Pancreas (tissue), 10 donors: ENCODE results near the gene CASKIN2. TPM values are rescaled to one million over a fixed set of nuclear protein-coding genes. Genes with fewer than 3 reads are reported as not detected.

Experiments
- ATAC-seq, 4 donors: fragments of 200-7000 bp; cut with Tn5 transposase; one replicate each; pipeline versions ENCODE4 v1.8.0 to v1.9.1; 2020; ENCODE audit warnings: mild to moderate bottlenecking in 4 of 4, moderate library complexity in 4 of 4
- DNase-seq, 6 donors: peaks; one replicate each; pipeline ENCODE4 v3.0.0-alpha.2; 2020
- FAIRE-seq: peaks from 2 replicates; lab custom pipeline; 2012; peaks lifted over from hg19 to GRCh38; lab: Jason Lieb, UNC
- H3K27ac ChIP-seq, 4 donors: fragments of 200-600 bp; sonication (generic); 1 replicate in 3 of 4; 2 replicates in 1 of 4; pipeline versions ENCODE4 v1.5.0 to v1.8.0; 2020
- H3K27me3 ChIP-seq, 4 donors: fragments of 200-600 bp; one replicate each; pipeline ENCODE4 v1.8.0; 2021
- H3K36me3 ChIP-seq, 3 donors: fragments of 200-600 bp; sonication (generic) in 1 of 3; one replicate each; pipeline versions ENCODE4 v1.5.0 to v1.8.0; 2020 to 2021
- H3K4me1 ChIP-seq, 3 donors: fragments of 200-600 bp; one replicate each; pipeline ENCODE4 v1.8.0; 2021
- H3K4me3 ChIP-seq, 4 donors: fragments of 200-600 bp; sonication (generic) in 2 of 4; one replicate each; pipeline versions ENCODE4 v1.5.0 to v1.8.0; 2020 to 2021
- H3K9me3 ChIP-seq, 4 donors: fragments of 200-600 bp; one replicate each; pipeline ENCODE4 v1.8.0; 2021
- WGBS, 2 donors: extraction: QIAGEN DNeasy Blood & Tissue Kit; methylation state at CpG; one replicate each; pipeline ENCODE4 v1.1.7; 2013; 5-methylcytosine and 5-hydroxymethylcytosine counted together
- intact Hi-C, 3 donors: fragments of 100-400 bp; cut with DNase I; formaldehyde crosslinking; loops; one replicate each; pipeline versions ENCODE4 v1.11.1 to v1.14.2; 2022
- polyA plus RNA-seq, 2 donors: library from polyadenylated mRNA; stranded (reverse); fragments of 200-250 nt; gene quantifications; one replicate each; pipeline ENCODE4 v1.2.3, GENCODE V29; 2013
- total RNA-seq, 6 donors: library from RNA; stranded (reverse); fragmentation: NEBNext Ultra II Directional in 4 of 6; extraction: Animal tissue kit (Norgen Biotek cat#: 25700) in 4 of 6; gene quantifications; one replicate each; pipeline versions ENCODE4 v1.2.1 to v1.2.4, GENCODE V29; 2021 to 2023
- TF ChIP-seq, protein P1 (sequence below), 4 donors: fragments of 200-600 bp; sonication (generic) in 3 of 4; IDR thresholded peaks; one replicate each; pipeline versions ENCODE4 v1.5.0 to v1.8.0; 2021; ENCODE audit warnings: antibody characterized with exemption in 4 of 4
- donor health status: healthy with polysubstance abuse.
- donor health status: DM: no; HTN: no; CAD: no; lungs with moderate emphysema.
- donor health status: DM: no; HTN: no; CAD: no.
- donor health status: control.
- donor health status: control.
- donor health status: Bipolar disorder and iron deficiency.
- donor health status: DM: yes; HTN: yes; CAD: no.
- donor health status: DM: no; HTN: no; CAD: no.
- donor health status: DM: no; HTN: no; CAD: no.
- donor health status: DM: yes; HTN: yes; CAD: no.

The CASKIN2 gene
- total and polyA plus RNA-seq, 8 donors: 12.1 to 20.7 (median 13.2) TPM

DNA sequence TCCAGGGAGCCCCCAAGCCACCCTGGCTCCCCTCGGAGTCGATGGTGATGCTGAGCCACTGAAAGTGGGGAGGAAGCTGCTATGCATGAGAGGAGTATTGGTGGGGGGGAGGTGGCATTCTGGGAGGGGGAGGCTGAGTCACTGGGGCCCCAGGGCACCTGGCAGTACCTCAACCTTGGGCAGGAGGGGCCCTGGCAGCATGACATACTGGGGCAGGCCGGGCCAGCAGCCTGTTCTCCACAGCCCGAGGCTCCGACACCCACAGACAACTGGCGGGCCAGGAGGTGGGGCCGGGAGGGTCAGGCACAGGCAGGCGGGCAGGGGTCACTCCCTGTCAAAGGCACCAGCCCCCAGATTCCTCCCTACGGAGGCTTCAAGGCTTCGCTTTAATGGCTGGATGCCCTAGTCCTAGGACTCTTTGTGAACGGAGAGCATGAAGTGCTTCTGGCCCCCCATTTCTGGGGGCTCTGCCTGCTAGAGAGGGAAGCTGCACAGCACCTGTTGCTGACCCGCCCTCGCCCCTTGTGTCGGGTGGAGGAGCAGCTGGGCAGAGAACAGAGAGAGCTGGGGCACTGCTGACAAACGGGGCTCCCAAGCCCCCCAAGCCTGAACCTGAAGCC lies 928 bp downstream of the CASKIN2 start:
- FAIRE-seq (no peak), ATAC-seq (peak in 3 of 4 donors; percentile 2 to 8 (median 8))

GRCh38 chr17:75513641-75514000 lies 1.7 kb downstream of the CASKIN2 start:
- DNase-seq: peak in 1 of 6 donors; percentile 74
- peak overlapping the region in 2 of 4 donors; percentile 97 to 98 for H3K4me3 ChIP-seq

More for the DNA sequence above, 928 bp downstream of the CASKIN2 start:
- 5 to 10% methylated on average over 15 of the region's 15 CpGs for WGBS, 2 donors
- Histone ChIP-seq H3K4me3 (peak overlapping the region; percentile 67 to 98 (median 90)), H3K4me1 (peaks cover 11 to 34% (median 19%) of the 10 kb centered on the region in 3 donors), H3K36me3 (no peaks in the 10 kb centered on the region), H3K9me3 (no peaks in the 10 kb centered on the region), H3K27ac (peak overlapping the region; percentile 48 to 75 (median 62)), H3K27me3 (no peaks in the 10 kb centered on the region)
- intact Hi-C loops: no loop called here
- DNase-seq: peak in 5 of 6 donors; percentile 69 to 88 (median 80)
- TF ChIP-seq, protein P1, sequence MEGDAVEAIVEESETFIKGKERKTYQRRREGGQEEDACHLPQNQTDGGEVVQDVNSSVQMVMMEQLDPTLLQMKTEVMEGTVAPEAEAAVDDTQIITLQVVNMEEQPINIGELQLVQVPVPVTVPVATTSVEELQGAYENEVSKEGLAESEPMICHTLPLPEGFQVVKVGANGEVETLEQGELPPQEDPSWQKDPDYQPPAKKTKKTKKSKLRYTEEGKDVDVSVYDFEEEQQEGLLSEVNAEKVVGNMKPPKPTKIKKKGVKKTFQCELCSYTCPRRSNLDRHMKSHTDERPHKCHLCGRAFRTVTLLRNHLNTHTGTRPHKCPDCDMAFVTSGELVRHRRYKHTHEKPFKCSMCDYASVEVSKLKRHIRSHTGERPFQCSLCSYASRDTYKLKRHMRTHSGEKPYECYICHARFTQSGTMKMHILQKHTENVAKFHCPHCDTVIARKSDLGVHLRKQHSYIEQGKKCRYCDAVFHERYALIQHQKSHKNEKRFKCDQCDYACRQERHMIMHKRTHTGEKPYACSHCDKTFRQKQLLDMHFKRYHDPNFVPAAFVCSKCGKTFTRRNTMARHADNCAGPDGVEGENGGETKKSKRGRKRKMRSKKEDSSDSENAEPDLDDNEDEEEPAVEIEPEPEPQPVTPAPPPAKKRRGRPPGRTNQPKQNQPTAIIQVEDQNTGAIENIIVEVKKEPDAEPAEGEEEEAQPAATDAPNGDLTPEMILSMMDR (IDR thresholded peaks at IDR 0.05): no peak

GRCh38 chr17:75512926-75513640 lies 2.3 kb downstream of the CASKIN2 start:
- intact Hi-C loops: no loop called here
- peaks cover 8 to 32% (median 15%) of the 10 kb centered on the region in 3 donors for H3K4me1 ChIP-seq
- FAIRE-seq (no peak), DNase-seq (no peak), ATAC-seq (no peak)
- no peaks in the 10 kb centered on the region for H3K27me3 ChIP-seq
- 64 to 69% methylated on average over 10 of the region's 10 CpGs for WGBS, 2 donors
- no peaks in the 10 kb centered on the region for H3K9me3 ChIP-seq
- H3K4me3 ChIP-seq: peak overlapping the region in 1 of 4 donors; percentile 98
- no peaks in the 10 kb centered on the region for H3K36me3 ChIP-seq
- H3K27ac ChIP-seq: peak overlapping the region in 1 of 4 donors; percentile 50
- TF ChIP-seq, protein P1 (IDR thresholded peaks at IDR 0.05): no peak

More at GRCh38 chr17:75513641-75514000, 1.7 kb downstream of the CASKIN2 start:
- Histone ChIP-seq H3K27ac (peak overlapping the region in 1 of 4 donors; percentile 55), H3K4me1 (peaks cover 11 to 34% (median 19%) of the 10 kb centered on the region in 3 donors), H3K27me3 (no peaks in the 10 kb centered on the region), H3K9me3 (no peaks in the 10 kb centered on the region), H3K36me3 (no peaks in the 10 kb centered on the region)
- FAIRE-seq: no peak
- intact Hi-C loops: no loop called here
- TF ChIP-seq, protein P1 (IDR thresholded peaks at IDR 0.05): no peak
- 67 to 82% methylated on average over 17 of the region's 17 CpGs for WGBS, 2 donors
- no peak for ATAC-seq

GRCh38 chr17:75511610-75512575 lies 3.4 kb downstream of the CASKIN2 start:
- FAIRE-seq (no peak), ATAC-seq (no peak), DNase-seq (peak; percentile 67 to 86 (median 76))
- intact Hi-C loops: no loop called here
- peaks cover 0 to 2% (median 0%) of the 10 kb centered on the region in 3 donors for H3K36me3 ChIP-seq
- peaks cover 0 to 23% (median 8%) of the 10 kb centered on the region in 3 donors for H3K4me1 ChIP-seq
- TF ChIP-seq, protein P1 (IDR thresholded peaks at IDR 0.05): no peak
- H3K27me3 ChIP-seq: no peaks in the 10 kb centered on the region
- H3K27ac ChIP-seq: peak overlapping the region in 2 of 4 donors; percentile 15 to 50
- H3K4me3 ChIP-seq: peak overlapping the region in 1 of 4 donors; percentile 8
- H3K9me3 ChIP-seq: no peaks in the 10 kb centered on the region
- WGBS, 2 donors: 21 to 41% methylated on average over 13 of the region's 13 CpGs
